H9 (cell line): ENCODE data around the gene KRT2. TPM values are rescaled to one million over a fixed set of nuclear protein-coding genes. Genes with fewer than 3 reads are reported as not detected.
A peak's percentile ranks its signal among the peaks of the same experiment; 100 is the strongest.

Experiments used
- DNase-seq: peaks from one replicate; pipeline ENCODE4 v3.0.0-alpha.2; 2017
- H2AFZ ChIP-seq: one replicate; pipeline ENCODE4 v1.6.1; 2013; ENCODE audit warnings: mild to moderate bottlenecking, low read length, control low read depth, moderate library complexity
- H2AK5ac ChIP-seq: 2 replicates; pipeline ENCODE4 v1.6.1; 2013; ENCODE audit warnings: low read length, control low read depth, mixed read lengths; ENCODE audit not compliant: insufficient read length
- H2BK120ac ChIP-seq: one replicate; pipeline ENCODE4 v1.6.1; 2013; ENCODE audit warnings: low read depth, mild to moderate bottlenecking, low read length, control low read depth, inconsistent platforms; ENCODE audit not compliant: poor library complexity, severe bottlenecking
- H2BK12ac ChIP-seq: 2 replicates; pipeline ENCODE4 v1.6.1; 2013; ENCODE audit warnings: low read length, control low read depth, mixed read lengths, low read depth; ENCODE audit not compliant: insufficient read length
- H2BK15ac ChIP-seq: 2 replicates; pipeline ENCODE4 v1.6.1; 2013; ENCODE audit warnings: low read depth, low read length, control low read depth
- H2BK20ac ChIP-seq: one replicate; pipeline ENCODE4 v1.6.1; 2013; ENCODE audit warnings: low read depth, mild to moderate bottlenecking, low read length, control low read depth, inconsistent platforms; ENCODE audit not compliant: poor library complexity, severe bottlenecking
- H2BK5ac ChIP-seq: 2 replicates; pipeline ENCODE4 v1.6.1; 2013; ENCODE audit warnings: low read length, control low read depth, mixed read lengths; ENCODE audit not compliant: insufficient read length
- H3K14ac ChIP-seq: 2 replicates; pipeline ENCODE4 v1.6.1; 2013; ENCODE audit warnings: low read length, control low read depth; ENCODE audit not compliant: insufficient read depth
- H3K18ac ChIP-seq: 2 replicates; pipeline ENCODE4 v1.6.1; 2013; ENCODE audit warnings: low read depth, mild to moderate bottlenecking, mixed read lengths, low read length, control low read depth; ENCODE audit not compliant: insufficient read length
- H3K23ac ChIP-seq: 2 replicates; pipeline ENCODE4 v1.6.1; 2013; ENCODE audit warnings: low read length, control low read depth, mixed read lengths, low read depth; ENCODE audit not compliant: insufficient read length
- H3K23me2 ChIP-seq: 2 replicates; pipeline ENCODE4 v1.6.1; 2013; ENCODE audit warnings: low read depth, mild to moderate bottlenecking, mixed read lengths, low read length, control low read depth; ENCODE audit not compliant: insufficient read length, poor library complexity, severe bottlenecking
- H3K27ac ChIP-seq: 2 replicates; pipeline ENCODE4 v1.5.1; 2013; ENCODE audit warnings: low read length, control low read depth, mixed read lengths, low read depth; ENCODE audit not compliant: insufficient read length
- H3K27me3 ChIP-seq: 2 replicates; pipeline ENCODE4 v1.6.1; 2013; ENCODE audit warnings: low read length, control low read depth, inconsistent platforms; ENCODE audit not compliant: insufficient read depth
- H3K4ac ChIP-seq: 2 replicates; pipeline ENCODE4 v1.6.1; 2013; ENCODE audit warnings: low read depth, mild to moderate bottlenecking, control low read depth, inconsistent platforms, low read length, moderate library complexity
- H3K4me1 ChIP-seq: 2 replicates; pipeline ENCODE4 v1.6.1; 2013; ENCODE audit warnings: low read length, control low read depth, inconsistent platforms; ENCODE audit not compliant: insufficient read depth
- H3K4me2 ChIP-seq: 2 replicates; pipeline ENCODE4 v1.6.1; 2013; ENCODE audit warnings: low read length, control low read depth, mixed read lengths; ENCODE audit not compliant: insufficient read length, insufficient read depth
- H3K56ac ChIP-seq: 2 replicates; pipeline ENCODE4 v1.6.1; 2013; ENCODE audit warnings: low read depth, mild to moderate bottlenecking, mixed read lengths, low read length, control low read depth; ENCODE audit not compliant: insufficient read length
- H3K79me1 ChIP-seq: 2 replicates; pipeline ENCODE4 v1.6.1; 2013; ENCODE audit warnings: low read depth, mild to moderate bottlenecking, moderate library complexity, low read length, control low read depth, inconsistent platforms; ENCODE audit not compliant: insufficient read depth, poor library complexity, severe bottlenecking
- H3K79me2 ChIP-seq: 2 replicates; pipeline ENCODE4 v1.6.1; 2013; ENCODE audit warnings: low read length, control low read depth, inconsistent platforms; ENCODE audit not compliant: insufficient read depth
- H3K9ac ChIP-seq: 2 replicates; pipeline ENCODE4 v1.6.1; 2013; ENCODE audit warnings: low read length, control low read depth, mixed read lengths; ENCODE audit not compliant: insufficient read length; ENCODE audit errors: extremely low read depth
- H3K9me3 ChIP-seq: one replicate; pipeline ENCODE4 v1.6.1; 2013; ENCODE audit warnings: low read depth, low read length, inconsistent platforms; ENCODE audit not compliant: control insufficient read depth
- H3T11ph ChIP-seq: one replicate; pipeline ENCODE4 v1.6.1; 2013; ENCODE audit warnings: mild to moderate bottlenecking, low read length, control low read depth, inconsistent platforms
- H4K20me1 ChIP-seq: one replicate; pipeline ENCODE4 v1.6.1; 2013; ENCODE audit not compliant: control insufficient read depth, insufficient read length, insufficient read depth
- H4K5ac ChIP-seq: 2 replicates; pipeline ENCODE4 v1.6.1; 2013; ENCODE audit warnings: low read depth, mild to moderate bottlenecking, mixed read lengths, low read length, control low read depth; ENCODE audit not compliant: insufficient read length
- H4K8ac ChIP-seq: replicated peaks from 2 replicates; pipeline ENCODE4 v1.6.1; 2013; ENCODE audit warnings: low read length, control low read depth, mixed read lengths, low read depth; ENCODE audit not compliant: insufficient read length
- H4K91ac ChIP-seq: 2 replicates; pipeline ENCODE4 v1.6.1; 2013; ENCODE audit warnings: low read depth, mild to moderate bottlenecking, moderate library complexity, mixed read lengths, low read length, control low read depth; ENCODE audit not compliant: insufficient read length
- H3K27ac Mint-ChIP-seq, 3 experiments: 2 replicates in 2 of 3; 3 replicates in 1 of 3; pipeline ENCODE4 v1.8.0; 2020 to 2021; ENCODE audit warnings: mixed read lengths in 3 of 3, mild to moderate bottlenecking in 1 of 3, moderate library complexity in 1 of 3
- H3K27me3 Mint-ChIP-seq: 2 replicates; pipeline ENCODE4 v1.8.0; 2021; ENCODE audit warnings: low read depth, mild to moderate bottlenecking, moderate library complexity, mixed read lengths
- H3K36me3 Mint-ChIP-seq, 3 experiments: 2 replicates in 2 of 3; 3 replicates in 1 of 3; pipeline ENCODE4 v1.8.0; 2020 to 2021; ENCODE audit warnings: low read depth in 3 of 3, mixed read lengths in 3 of 3; ENCODE audit not compliant: insufficient read depth in 1 of 3
- H3K4me1 Mint-ChIP-seq, 2 experiments: 2 replicates each; pipeline ENCODE4 v1.8.0; 2020; ENCODE audit warnings: mixed read lengths in 2 of 2
- H3K4me3 Mint-ChIP-seq, 2 experiments: 2 replicates in 1 of 2; 3 replicates in 1 of 2; pipeline ENCODE4 v1.8.0; 2020 to 2021; ENCODE audit warnings: mild to moderate bottlenecking in 2 of 2, mixed read lengths in 2 of 2, moderate library complexity in 1 of 2
- H3K9me3 Mint-ChIP-seq, 2 experiments: 2 replicates in 1 of 2; 3 replicates in 1 of 2; pipeline ENCODE4 v1.8.0; 2020; ENCODE audit warnings: mild to moderate bottlenecking in 2 of 2, mixed read lengths in 2 of 2, moderate library complexity in 1 of 2
- CTCF ChIP-seq: fragments of 200-600 bp; sonication (generic); conservative IDR thresholded peaks from 3 replicates; pipeline ENCODE4 v1.8.0; 2021; ENCODE audit warnings: antibody characterized with exemption, mild to moderate bottlenecking
- WGBS: extraction: QIAGEN DNeasy Blood & Tissue Kit; methylation state at CpG from one replicate; pipeline ENCODE4 v1.1.7; 2013; ENCODE audit warnings: missing lambda C conversion rate, low lambda C conversion rate, mixed read lengths; ENCODE audit not compliant: insufficient read length; ENCODE audit errors: extremely low coverage; 5-methylcytosine and 5-hydroxymethylcytosine counted together
- total RNA-seq: library from RNA; stranded (reverse); gene quantifications from 2 replicates; pipeline ENCODE4 v1.2.1, GENCODE V29; 2021

KRT2 gene
- total RNA-seq, 1 experiment from 2014 or later: not detected

- H2BK12ac ChIP-seq: no peak overlapping the region
- no peak overlapping the region for H3K4me2 ChIP-seq
- H3K79me2 ChIP-seq: no peaks in the 10 kb centered on the region
- H2AK5ac ChIP-seq: no peak overlapping the region
- H3K4ac ChIP-seq: no peak overlapping the region
- no peak overlapping the region for H3K23ac ChIP-seq
- H3K79me1 ChIP-seq: no peaks in the 10 kb centered on the region
- H2BK120ac ChIP-seq: no peak overlapping the region
- H2BK20ac ChIP-seq: no peak overlapping the region
- peaks cover 4 to 5% of the 10 kb centered on the region in 2 experiments for H3K4me1 Mint-ChIP-seq
- H3K9ac ChIP-seq: no peak overlapping the region
- H3K4me3 Mint-ChIP-seq: no peak overlapping the region
- no peaks in the 10 kb centered on the region for H3K27me3 ChIP-seq
- H4K8ac ChIP-seq: no peak overlapping the region
- H3K27me3 Mint-ChIP-seq: peaks cover 14% of the 10 kb centered on the region
- H3K9me3 Mint-ChIP-seq: no peaks in the 10 kb centered on the region
- H3K27ac Mint-ChIP-seq: no peak overlapping the region
- H2BK15ac ChIP-seq: no peak overlapping the region
- H3K23me2 ChIP-seq: no peaks in the 10 kb centered on the region
- H2AFZ ChIP-seq: no peak overlapping the region
- H3T11ph ChIP-seq: no peak overlapping the region
- no peak overlapping the region for H3K14ac ChIP-seq
- peak; percentile 15 for DNase-seq
- H3K4me1 ChIP-seq: no peaks in the 10 kb centered on the region
- H3K9me3 ChIP-seq: no peaks in the 10 kb centered on the region
- H3K18ac ChIP-seq: no peak overlapping the region
- H2BK5ac ChIP-seq: no peak overlapping the region
- no CpG with 5 or more reads among the region's 12 CpGs for WGBS
- H3K36me3 Mint-ChIP-seq: no peaks in the 10 kb centered on the region
- no peak overlapping the region for H4K5ac ChIP-seq
- H4K20me1 ChIP-seq: no peaks in the 10 kb centered on the region
- H3K56ac ChIP-seq: no peak overlapping the region
- H4K91ac ChIP-seq: no peak overlapping the region
- no peak for TF ChIP-seq CTCF
- no peak overlapping the region for H3K27ac ChIP-seq
Observed at GRCh38 chr12:52629281-52630007, 22.6 kb downstream of the KRT2 start.
